SK-N-MC (cell line): ENCODE measurements around the gene KIAA0408.

Experiments
- EZH2 ChIP-seq: fragments of 200-600 bp; sonication (generic); IDR thresholded peaks from one replicate; pipeline ENCODE4 v1.6.1; 2017; ENCODE audit warnings: antibody characterized with exemption
- POLR2AphosphoS5 ChIP-seq: IDR thresholded peaks from 2 replicates; pipeline ENCODE4 v1.6.1; 2012; ENCODE audit warnings: mild to moderate bottlenecking, low read depth, low read length, borderline replicate concordance

DNA sequence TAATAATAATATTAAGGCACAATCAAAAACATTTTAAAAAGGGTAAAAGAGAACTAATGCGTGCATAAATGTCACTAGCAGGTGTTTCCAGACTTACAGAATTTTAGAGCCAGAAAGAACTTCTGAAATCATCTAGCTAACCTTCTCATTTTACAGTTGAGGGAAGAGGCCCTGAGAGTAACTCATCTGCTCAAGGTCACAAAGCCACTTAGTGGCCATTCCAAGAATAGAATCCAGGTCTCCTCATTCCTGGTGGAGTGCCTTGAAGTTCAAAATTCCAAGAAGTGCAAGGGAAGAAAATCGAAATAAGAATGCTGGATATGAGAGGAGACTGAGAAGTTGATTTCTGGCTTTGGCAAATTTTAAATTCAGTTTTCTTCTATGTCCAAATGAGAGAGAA is 3.2 kb upstream of the KIAA0408 start:
- TF ChIP-seq POLR2AphosphoS5 (no peak), EZH2 (no peak)
